GM12875 (cell line): ENCODE results near the gene STEAP3.

Experiments
- H3K4me3 ChIP-seq: one replicate; pipeline ENCODE4 v1.5.1; 2011; ENCODE audit warnings: low read depth, low read length, control low read depth
- TF ChIP-seq, protein P1 (sequence below): IDR thresholded peaks from 2 replicates; pipeline ENCODE4 v1.5.1; 2011; ENCODE audit warnings: low read depth, mild to moderate bottlenecking, control low read depth, inconsistent platforms, low read length, moderate library complexity, borderline replicate concordance; ENCODE audit not compliant: insufficient read depth

The STEAP3 gene

DNA sequence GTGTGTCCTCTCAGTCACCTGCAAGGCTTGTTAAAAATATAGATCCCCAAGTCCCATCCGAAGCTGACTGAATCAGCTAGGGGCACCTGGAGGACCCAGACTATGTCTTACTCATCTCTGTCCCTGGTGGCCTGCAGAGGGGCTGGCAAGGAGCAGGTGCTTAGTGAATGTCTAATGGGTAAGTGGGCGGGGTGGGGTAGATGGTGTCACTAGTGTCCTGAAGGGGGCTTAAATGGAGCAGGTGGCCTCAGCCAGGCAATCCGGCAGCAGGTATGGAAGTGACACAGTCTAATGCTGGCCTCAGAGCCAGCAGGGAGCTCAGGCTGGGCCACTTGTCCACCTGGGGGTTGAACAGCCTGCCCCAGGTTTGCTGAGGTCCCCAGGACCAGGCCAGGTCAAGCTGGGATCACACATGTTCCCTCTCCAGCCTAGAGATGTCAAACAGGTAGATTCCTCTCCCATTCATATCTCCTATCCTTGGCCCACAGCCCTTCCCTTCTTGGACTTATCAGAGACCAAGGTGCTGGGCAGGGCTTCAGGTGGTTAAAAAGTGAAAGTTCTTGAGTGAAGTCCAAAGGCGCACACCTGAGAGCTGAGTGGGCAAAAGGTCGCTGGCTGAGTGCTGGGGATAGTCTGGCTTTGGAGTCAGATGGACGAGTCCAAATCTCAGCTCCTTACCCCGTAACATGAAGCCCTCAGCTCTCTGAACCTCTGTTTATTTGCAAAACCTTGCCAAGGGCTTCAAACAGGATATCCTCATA is 1.7 kb downstream of the STEAP3 start:
- no peak overlapping the region for H3K4me3 ChIP-seq
- TF ChIP-seq, protein P1, sequence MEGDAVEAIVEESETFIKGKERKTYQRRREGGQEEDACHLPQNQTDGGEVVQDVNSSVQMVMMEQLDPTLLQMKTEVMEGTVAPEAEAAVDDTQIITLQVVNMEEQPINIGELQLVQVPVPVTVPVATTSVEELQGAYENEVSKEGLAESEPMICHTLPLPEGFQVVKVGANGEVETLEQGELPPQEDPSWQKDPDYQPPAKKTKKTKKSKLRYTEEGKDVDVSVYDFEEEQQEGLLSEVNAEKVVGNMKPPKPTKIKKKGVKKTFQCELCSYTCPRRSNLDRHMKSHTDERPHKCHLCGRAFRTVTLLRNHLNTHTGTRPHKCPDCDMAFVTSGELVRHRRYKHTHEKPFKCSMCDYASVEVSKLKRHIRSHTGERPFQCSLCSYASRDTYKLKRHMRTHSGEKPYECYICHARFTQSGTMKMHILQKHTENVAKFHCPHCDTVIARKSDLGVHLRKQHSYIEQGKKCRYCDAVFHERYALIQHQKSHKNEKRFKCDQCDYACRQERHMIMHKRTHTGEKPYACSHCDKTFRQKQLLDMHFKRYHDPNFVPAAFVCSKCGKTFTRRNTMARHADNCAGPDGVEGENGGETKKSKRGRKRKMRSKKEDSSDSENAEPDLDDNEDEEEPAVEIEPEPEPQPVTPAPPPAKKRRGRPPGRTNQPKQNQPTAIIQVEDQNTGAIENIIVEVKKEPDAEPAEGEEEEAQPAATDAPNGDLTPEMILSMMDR = peak; percentile 16; the same call in 1 of the 2 replicates

DNA sequence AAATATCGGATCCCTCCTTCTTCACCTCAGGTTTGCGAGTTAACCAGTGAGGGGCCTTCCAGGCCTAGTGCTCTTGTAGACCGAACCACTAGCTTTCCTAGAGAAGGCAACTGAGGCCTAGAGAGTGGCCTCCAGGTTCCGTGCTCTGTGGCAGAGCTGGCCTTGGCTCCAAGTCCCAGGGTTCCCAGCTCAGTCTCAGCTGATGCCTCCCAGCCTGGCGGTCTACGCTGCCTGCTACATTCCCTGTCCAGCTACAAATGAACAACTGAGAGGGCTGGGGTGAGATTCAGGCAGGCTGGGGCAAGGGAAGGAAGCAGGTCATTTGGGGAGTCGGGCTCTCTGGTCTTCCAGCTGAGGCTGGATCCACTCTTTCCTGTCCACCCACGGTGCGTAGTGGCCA is 2.3 kb downstream of the STEAP3 start:
- H3K4me3 ChIP-seq = no peak overlapping the region
- TF ChIP-seq, protein P1 = no peak

DNA sequence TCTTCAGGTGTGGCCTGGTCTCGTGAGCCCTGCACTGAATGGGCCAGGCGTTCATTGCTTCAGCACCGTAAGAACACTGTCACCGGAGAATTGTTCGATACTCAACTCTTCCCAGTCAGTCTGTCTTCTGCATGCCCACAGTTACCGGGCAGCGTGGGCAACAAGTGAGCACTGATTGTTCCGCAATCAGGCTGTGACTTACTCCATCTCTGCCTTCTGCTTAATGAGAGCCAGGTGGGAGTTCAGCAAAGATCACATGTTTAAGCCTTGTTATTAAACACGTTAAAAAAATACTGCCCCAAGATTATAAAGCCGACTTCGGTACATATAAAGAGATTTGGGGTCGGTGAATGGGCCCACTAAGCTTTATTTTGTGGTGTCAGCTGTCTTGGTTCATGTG is 3.7 kb downstream of the STEAP3 start:
- no peak overlapping the region for H3K4me3 ChIP-seq
- TF ChIP-seq, protein P1 = no peak

DNA sequence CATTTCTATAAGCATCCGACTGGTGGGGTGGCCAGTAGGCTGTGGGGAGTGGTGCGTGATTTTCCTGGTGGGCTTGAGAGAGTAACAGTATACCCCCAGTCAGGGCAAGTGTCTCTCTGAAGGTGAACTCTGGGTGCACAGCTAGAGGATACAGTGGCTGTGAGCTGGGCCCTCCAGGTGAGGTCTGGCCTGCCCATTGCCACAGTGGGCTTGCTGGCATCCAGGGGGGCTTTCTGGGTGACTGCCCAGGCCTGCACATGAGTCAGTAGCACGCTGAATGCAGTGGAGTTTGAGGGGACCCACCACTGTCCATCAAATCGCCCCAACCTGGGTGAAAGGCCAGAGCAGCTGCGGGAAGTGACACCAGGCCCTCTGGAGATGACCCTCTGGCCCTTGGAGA is 4.5 kb downstream of the STEAP3 start:
- no peak overlapping the region for H3K4me3 ChIP-seq
- TF ChIP-seq, protein P1 = no peak

DNA sequence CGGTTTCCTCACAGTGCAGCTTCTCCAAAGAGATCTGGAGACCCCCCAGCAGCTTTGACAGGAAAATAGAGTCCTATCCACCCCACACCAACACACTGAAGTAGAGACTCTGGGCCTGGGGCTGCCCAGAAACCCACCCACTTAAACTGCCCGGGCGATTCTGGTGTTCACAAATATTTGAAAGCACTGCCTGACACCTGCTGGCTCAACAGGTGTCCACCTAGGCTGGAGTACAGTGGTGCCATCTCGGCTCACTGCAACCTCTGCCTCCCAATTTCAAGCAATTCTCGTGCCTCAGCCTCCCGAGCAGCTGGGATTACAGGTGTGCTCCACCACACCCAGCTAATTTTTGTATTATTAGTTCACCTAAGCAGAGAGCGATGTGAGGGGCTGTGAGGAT is 5.3 kb downstream of the STEAP3 start:
- H3K4me3 ChIP-seq = no peak overlapping the region
- TF ChIP-seq, protein P1 = no peak

DNA sequence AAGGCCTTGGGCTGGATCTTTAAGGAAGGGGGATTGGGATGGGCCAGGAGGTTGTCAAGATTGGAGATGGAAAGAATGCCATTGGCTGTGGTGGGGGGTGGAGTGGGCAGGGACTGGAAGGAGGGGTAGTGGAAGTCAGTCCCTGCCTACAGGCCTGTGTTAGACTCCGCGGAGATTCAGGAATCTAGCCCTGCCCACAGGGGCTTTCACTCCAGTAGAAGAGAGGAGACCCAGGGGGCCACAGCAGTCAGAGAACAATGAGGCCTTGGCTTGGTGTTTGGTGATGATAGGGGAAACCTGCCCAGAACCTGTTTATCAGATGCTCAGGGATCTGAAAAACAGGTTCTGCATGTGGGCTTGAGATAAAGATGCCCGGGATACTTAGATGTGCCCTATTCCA is 6.1 kb downstream of the STEAP3 start:
- no peak overlapping the region for H3K4me3 ChIP-seq
- TF ChIP-seq, protein P1 = no peak
